M059J (cell line): Measurements from ENCODE around the gene MBTPS2. TPM values are rescaled to one million over a fixed set of nuclear protein-coding genes. Genes with fewer than 3 reads are reported as not detected.
"Not testable (repeated sequence)": the region's sequence is repeated elsewhere in the genome, so short reads cannot be mapped to it uniquely, and the experiment has no call there.

Source experiments
- DNase-seq: peaks from one replicate; pipeline ENCODE4 v3.0.0-alpha.2; 2012; ENCODE audit warnings: low read depth
- total RNA-seq: library from RNA; depleted of rRNA; stranded (reverse); fragments of >200 nt; shearing (Covaris generic); gene quantifications from 2 replicates; pipeline ENCODE4 v1.2.3, GENCODE V29; 2014; rRNA removed

The MBTPS2 gene
- 9.0 and 15.5 TPM in 2 replicates for total RNA-seq

GRCh38 chrX:21839334-21840192 is at the start of gene MBTPS2:
Gene MBTPS2 (plus strand): TSS chrX:21839617. CDS start chrX:21839735, 118 bp downstream.
- DNase-seq, result peak; percentile 85

- peak; percentile 95 for DNase-seq
These were observed 40.7 kb upstream of the MBTPS2 start for GRCh38 chrX:21798677-21799219.

- no peak for DNase-seq
These were observed 39.6 kb upstream of the MBTPS2 start for GRCh38 chrX:21799767-21800166.

- peak; percentile 71 for DNase-seq
These were observed 39.1 kb upstream of the MBTPS2 start for GRCh38 chrX:21800344-21800770.

GRCh38 chrX:21802054-21802670 is 37.3 kb upstream of the MBTPS2 start:
- DNase-seq, result no peak

GRCh38 chrX:21802839-21803238 is 36.6 kb upstream of the MBTPS2 start:
- DNase-seq, result no peak

- DNase-seq, result peak; percentile 64
These were observed 32.7 kb upstream of the MBTPS2 start for GRCh38 chrX:21806691-21807090.

- DNase-seq, result no peak
These were observed 27.6 kb upstream of the MBTPS2 start for GRCh38 chrX:21811832-21812231.

- DNase-seq, result no peak
These were observed 26.8 kb upstream of the MBTPS2 start for GRCh38 chrX:21812628-21813027.

GRCh38 chrX:21813612-21814368 is 25.6 kb upstream of the MBTPS2 start:
- DNase-seq, result no peak

GRCh38 chrX:21816136-21816535 is 23.3 kb upstream of the MBTPS2 start:
- DNase-seq, result no peak

- DNase-seq, result not testable (repeated sequence)
These were observed 19.2 kb upstream of the MBTPS2 start for GRCh38 chrX:21820170-21820569.

- DNase-seq, result no peak
These were observed 17.5 kb upstream of the MBTPS2 start for GRCh38 chrX:21821875-21822274.

- DNase-seq, result no peak
These were observed 7.9 kb upstream of the MBTPS2 start for GRCh38 chrX:21831496-21831895.

- peak; percentile 8 for DNase-seq
These were observed 2.4 kb upstream of the MBTPS2 start for GRCh38 chrX:21837056-21837455.

GRCh38 chrX:21838937-21839333 is 482 bp upstream of the MBTPS2 start:
- DNase-seq, result peak; percentile 23

GRCh38 chrX:21840193-21840545 is 752 bp downstream of the MBTPS2 start:
- peak; percentile 6 for DNase-seq

- no peak for DNase-seq
These were observed 3.8 kb downstream of the MBTPS2 start for GRCh38 chrX:21843179-21843578.

GRCh38 chrX:21845096-21845495 is 5.7 kb downstream of the MBTPS2 start:
- no peak for DNase-seq

GRCh38 chrX:21847342-21847741 is 7.9 kb downstream of the MBTPS2 start:
- DNase-seq, result no peak

GRCh38 chrX:21853578-21853977 is 14.2 kb downstream of the MBTPS2 start:
- DNase-seq, result no peak

GRCh38 chrX:21855937-21856415 is 16.6 kb downstream of the MBTPS2 start, which contains the start of gene YY2:
Gene YY2 (plus strand): TSS chrX:21855987. CDS start chrX:21856485, 498 bp downstream.
- no peak for DNase-seq
